Heart left ventricle (tissue), 13 donors: ENCODE data around the gene ATP6V0C.
"Not testable (repeated sequence)": the region's sequence is repeated elsewhere in the genome, so short reads cannot be mapped to it uniquely, and the experiment has no call there.

Experiments used
- POLR2A ChIP-seq, 2 donors: fragments of 450-650 bp; IDR thresholded peaks; one replicate each; pipeline ENCODE4 v1.6.1; 2017; ENCODE audit warnings: antibody characterized with exemption in 2 of 2, mild to moderate bottlenecking in 2 of 2, moderate library complexity in 2 of 2
- TF ChIP-seq, protein P1 (sequence below), 12 donors: fragments of 200-600 bp; sonication (generic) in 4 of 12; IDR thresholded peaks; one replicate each; pipeline versions ENCODE4 v1.5.0 to v1.8.0; 2018 to 2022; ENCODE audit warnings: antibody characterized with exemption in 12 of 12, mild to moderate bottlenecking in 5 of 12
- donor health status: ischemic (EF 13 %, LVEDD 7.1; RV severe dilation, severe dysfunction).
- donor health status: DM: no; HTN: yes; CAD: no.
- donor health status: DM: no; HTN: no; CAD: no.
- donor health status: ischemic (EF 25% LVEDD 6.9; RV normal size, moderate dysfunction).
- donor health status: ischemic (EF 25% LVEDD 5.7; RV mildly dilated, moderate dysfunction).
- donor health status: ischemic (EF 35%, LVEDD 5.7; RV mildly dilated, moderate dysfunction).
- donor health status: nonischemic (EF 11% LVEDD 7.7; RV severe dilation, severe dysfunction).
- donor health status: DM: yes; HTN: yes; CAD: no.
- donor health status: PGD.
- donor health status: ischemic (EF 29% LVEDD 5.4; RV normal size, mild dysfunction).
- donor health status: nonischemic (EF 23%, LVEDD 6.1; RV moderate dilation, normal function).

DNA sequence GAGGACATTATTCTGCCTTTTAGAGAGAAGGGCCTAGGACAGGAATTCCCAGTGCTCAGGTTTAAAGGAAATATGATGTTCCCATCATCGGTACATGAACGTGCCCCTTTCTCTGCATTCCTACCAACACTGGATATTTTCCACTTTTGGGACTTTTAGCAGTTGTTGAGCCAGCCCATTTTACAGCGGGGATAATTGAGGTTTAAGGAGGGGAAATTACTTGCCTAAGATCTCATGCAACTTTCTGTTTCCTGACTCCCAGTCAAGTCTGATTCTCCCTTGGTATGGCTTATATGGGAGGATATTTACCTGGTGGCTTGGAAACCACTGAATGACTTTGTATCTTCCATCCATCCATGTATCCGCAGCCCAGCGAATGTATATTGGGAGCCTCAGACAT lies 20.6 kb downstream of the ATP6V0C start:
- TF ChIP-seq, protein P1, sequence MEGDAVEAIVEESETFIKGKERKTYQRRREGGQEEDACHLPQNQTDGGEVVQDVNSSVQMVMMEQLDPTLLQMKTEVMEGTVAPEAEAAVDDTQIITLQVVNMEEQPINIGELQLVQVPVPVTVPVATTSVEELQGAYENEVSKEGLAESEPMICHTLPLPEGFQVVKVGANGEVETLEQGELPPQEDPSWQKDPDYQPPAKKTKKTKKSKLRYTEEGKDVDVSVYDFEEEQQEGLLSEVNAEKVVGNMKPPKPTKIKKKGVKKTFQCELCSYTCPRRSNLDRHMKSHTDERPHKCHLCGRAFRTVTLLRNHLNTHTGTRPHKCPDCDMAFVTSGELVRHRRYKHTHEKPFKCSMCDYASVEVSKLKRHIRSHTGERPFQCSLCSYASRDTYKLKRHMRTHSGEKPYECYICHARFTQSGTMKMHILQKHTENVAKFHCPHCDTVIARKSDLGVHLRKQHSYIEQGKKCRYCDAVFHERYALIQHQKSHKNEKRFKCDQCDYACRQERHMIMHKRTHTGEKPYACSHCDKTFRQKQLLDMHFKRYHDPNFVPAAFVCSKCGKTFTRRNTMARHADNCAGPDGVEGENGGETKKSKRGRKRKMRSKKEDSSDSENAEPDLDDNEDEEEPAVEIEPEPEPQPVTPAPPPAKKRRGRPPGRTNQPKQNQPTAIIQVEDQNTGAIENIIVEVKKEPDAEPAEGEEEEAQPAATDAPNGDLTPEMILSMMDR (IDR thresholded peaks at IDR 0.05), result not testable (repeated sequence)
- not testable (repeated sequence) for TF ChIP-seq POLR2A (IDR thresholded peaks at IDR 0.05)
